IMR-90 (cell line): ENCODE data around the gene ICAM2. TPM values are rescaled to one million over a fixed set of nuclear protein-coding genes. Genes with fewer than 3 reads are reported as not detected.

ENCODE experiments used
- ATAC-seq: fragments of 200-7000 bp; cut with Tn5 transposase; 2 replicates; pipeline ENCODE4 v1.9.1; 2020; ENCODE audit warnings: low read depth, mild to moderate bottlenecking, moderate library complexity
- BruUV-seq: library from RNA; stranded (reverse); fragments of 400-500 nt; replicated peaks from 2 replicates; lab custom pipeline; 2021; lab: Mats Ljungman, UMichigan
- CTCF ChIA-PET: fragments of 300-600 bp; formaldehyde crosslinking; extraction: SDS; loops from one replicate; lab custom pipeline; 2021; ENCODE audit warnings: antibody characterized with exemption; lab: Yijun Ruan, JAX
- POLR2A ChIA-PET: fragments of 300-600 bp; sonication (Branson Sonifier 250); formaldehyde crosslinking; loops from one replicate; lab custom pipeline; 2022; ENCODE audit warnings: antibody characterized with exemption; ENCODE audit not compliant: unreplicated experiment; lab: Charles Lee
- DNase-seq: peaks from one replicate; pipeline ENCODE4 v3.0.0; 2013
- H2AFZ ChIP-seq: replicated peaks from 2 replicates; pipeline ENCODE3; 2013; ENCODE audit warnings: low read length, mild to moderate bottlenecking; ENCODE audit not compliant: poor library complexity
- H2AK5ac ChIP-seq: 2 replicates; pipeline ENCODE4 v1.6.1; 2013; ENCODE audit warnings: low read depth, low read length, inconsistent platforms
- H2AK9ac ChIP-seq: replicated peaks from 2 replicates; pipeline ENCODE3; 2013; ENCODE audit warnings: mild to moderate bottlenecking, low read depth, low read length, moderate library complexity; ENCODE audit not compliant: poor library complexity
- H2BK120ac ChIP-seq: 2 replicates; pipeline ENCODE4 v1.6.1; 2013; ENCODE audit warnings: low read depth, low read length, inconsistent platforms
- H2BK15ac ChIP-seq: 3 replicates; pipeline ENCODE4 v1.6.1; 2013; ENCODE audit warnings: low read depth, low read length, inconsistent platforms
- H2BK20ac ChIP-seq: 2 replicates; pipeline ENCODE4 v1.6.1; 2013; ENCODE audit warnings: low read depth, mild to moderate bottlenecking, inconsistent platforms, low read length, moderate library complexity
- H2BK5ac ChIP-seq: 2 replicates; pipeline ENCODE4 v1.6.1; 2013; ENCODE audit warnings: mild to moderate bottlenecking, low read depth, low read length, inconsistent platforms; ENCODE audit not compliant: poor library complexity, severe bottlenecking
- H3K14ac ChIP-seq: replicated peaks from 2 replicates; pipeline ENCODE4 v1.6.1; 2013; ENCODE audit warnings: low read depth, low read length, inconsistent platforms
- H3K18ac ChIP-seq: 2 replicates; pipeline ENCODE4 v1.6.1; 2013; ENCODE audit warnings: low read depth, low read length, control low read depth
- H3K23ac ChIP-seq: 2 replicates; pipeline ENCODE4 v1.6.1; 2013; ENCODE audit warnings: low read depth, low read length, inconsistent platforms
- H3K27ac ChIP-seq: 2 replicates; pipeline ENCODE4 v1.5.1; 2013; ENCODE audit warnings: mild to moderate bottlenecking, control low read depth, low read length; ENCODE audit not compliant: insufficient read depth
- H3K27me3 ChIP-seq: 2 replicates; pipeline ENCODE4 v1.6.1; 2013; ENCODE audit warnings: low read length; ENCODE audit not compliant: control insufficient read depth, insufficient read depth
- H3K36me3 ChIP-seq: 2 replicates; pipeline ENCODE4 v1.6.1; 2013; ENCODE audit warnings: low read length, mixed read lengths; ENCODE audit not compliant: control insufficient read depth, insufficient read depth
- H3K4ac ChIP-seq: 2 replicates; pipeline ENCODE4 v1.6.1; 2013; ENCODE audit warnings: low read depth, low read length, inconsistent platforms
- H3K4me1 ChIP-seq: 2 replicates; pipeline ENCODE4 v1.6.1; 2013; ENCODE audit warnings: low read length, mixed read lengths; ENCODE audit not compliant: control insufficient read depth, insufficient read depth
- H3K4me2 ChIP-seq: 2 replicates; pipeline ENCODE4 v1.6.1; 2013; ENCODE audit warnings: low read depth, mild to moderate bottlenecking, control low read depth, low read length, moderate library complexity
- H3K4me3 ChIP-seq: 2 replicates; pipeline ENCODE4 v1.5.1; 2013; ENCODE audit warnings: low read depth, mild to moderate bottlenecking, control low read depth, low read length, moderate library complexity; ENCODE audit not compliant: insufficient read depth
- H3K56ac ChIP-seq: 2 replicates; pipeline ENCODE4 v1.6.1; 2013; ENCODE audit warnings: low read length, inconsistent platforms; ENCODE audit not compliant: insufficient read depth; ENCODE audit errors: extremely low read depth
- H3K79me1 ChIP-seq, 2 experiments: 2 replicates each; pipeline ENCODE4 v1.6.1; 2013; ENCODE audit warnings: low read length in 2 of 2, inconsistent platforms in 1 of 2, low read depth in 1 of 2
- H3K9ac ChIP-seq: 2 replicates; pipeline ENCODE4 v1.6.1; 2013; ENCODE audit warnings: low read depth, low read length, control low read depth
- H3K9me1 ChIP-seq: 2 replicates; pipeline ENCODE4 v1.6.1; 2013; ENCODE audit warnings: low read length, inconsistent platforms; ENCODE audit not compliant: insufficient read depth
- H3K9me3 ChIP-seq: 2 replicates; pipeline ENCODE4 v1.6.1; 2013; ENCODE audit warnings: low read length; ENCODE audit not compliant: control insufficient read depth, insufficient read depth
- H4K20me1 ChIP-seq: 2 replicates; pipeline ENCODE4 v1.6.1; 2013; ENCODE audit warnings: low read length, inconsistent platforms; ENCODE audit not compliant: insufficient read depth
- H4K5ac ChIP-seq: 2 replicates; pipeline ENCODE4 v1.6.1; 2013; ENCODE audit warnings: mild to moderate bottlenecking, low read depth, low read length, control low read depth
- H4K8ac ChIP-seq, 2 experiments: 2 replicates each; pipeline ENCODE4 v1.6.1; 2013; ENCODE audit warnings: low read depth in 2 of 2, low read length in 2 of 2, control low read depth in 1 of 2, inconsistent platforms in 1 of 2
- H4K91ac ChIP-seq: 2 replicates; pipeline ENCODE4 v1.6.1; 2013; ENCODE audit warnings: low read depth, low read length, inconsistent platforms; ENCODE audit not compliant: insufficient read depth
- CEBPB ChIP-seq: IDR thresholded peaks from 2 replicates; pipeline ENCODE4 v1.6.1; 2012; ENCODE audit warnings: low read depth, low read length, improper control_type of control experiment
- MAZ ChIP-seq: IDR thresholded peaks from 2 replicates; pipeline ENCODE4 v1.6.1; 2012; ENCODE audit warnings: low read depth, mild to moderate bottlenecking, low read length, improper control_type of control experiment, moderate library complexity, borderline replicate concordance
- MXI1 ChIP-seq: IDR thresholded peaks from 2 replicates; pipeline ENCODE4 v1.6.1; 2012; ENCODE audit warnings: low read depth, mild to moderate bottlenecking, low read length, moderate library complexity, borderline replicate concordance
- NFE2L2 ChIP-seq: fragments of 150-350 bp; IDR thresholded peaks from 2 replicates; pipeline ENCODE4 v1.6.1; 2016; ENCODE audit warnings: low read depth, mild to moderate bottlenecking, low read length
- RCOR1 ChIP-seq: IDR thresholded peaks from 2 replicates; pipeline ENCODE4 v1.6.1; 2012; ENCODE audit warnings: mild to moderate bottlenecking, low read length, improper control_type of control experiment; ENCODE audit not compliant: insufficient replicate concordance
- WGBS, 2 experiments: methylation state at CpG; one replicate each; pipeline versions ENCODE4 v1.1.5 to v1.1.7; 2013; ENCODE audit warnings: missing lambda C conversion rate in 2 of 2; ENCODE audit not compliant: insufficient read length in 1 of 2; ENCODE audit errors: extremely low coverage in 2 of 2; 5-methylcytosine and 5-hydroxymethylcytosine counted together
- dilution Hi-C: fragments of 300-500 bp; cut with HindIII; formaldehyde crosslinking; loops from one replicate; pipeline ENCODE4 v1.14.3; 2018; ENCODE audit warnings: low sequenced_read_pairs; ENCODE audit not compliant: unreplicated experiment
- in situ Hi-C: fragments of 300-500 bp; cut with MboI; formaldehyde crosslinking; loops from 3 replicates; pipeline ENCODE4 v1.14.3; 2019; ENCODE audit warnings: low sequenced_read_pairs, inconsistent platforms, mixed read lengths
- intact Hi-C: fragments of 100-400 bp; cut with micrococcal nuclease; formaldehyde crosslinking; loops from 2 replicates; pipeline ENCODE4 v1.10.0; 2022
- polyA plus RNA-seq, 3 experiments: library from polyadenylated mRNA; depleted of rRNA; stranded (reverse); fragments of >200 nt; gene quantifications; 2 replicates each; pipeline ENCODE4 v1.2.3, GENCODE V29; 2012; ENCODE audit warnings: low replicate concordance in 1 of 3
- total RNA-seq: library from RNA; depleted of rRNA; stranded (reverse); fragments of >200 nt; gene quantifications from 2 replicates; pipeline ENCODE4 v1.2.3, GENCODE V29; 2012
- TF ChIP-seq, protein P1 (sequence below): fragments of 150-350 bp; IDR thresholded peaks from 2 replicates; pipeline ENCODE4 v1.6.1; 2016; ENCODE audit warnings: low read depth, mild to moderate bottlenecking, low read length, moderate library complexity, borderline replicate concordance

The ICAM2 gene
- total and polyA plus RNA-seq, 2 of the 4 experiments (the other 2 are of a cell fraction) = 0.12 TPM; not detected in 1

DNA sequence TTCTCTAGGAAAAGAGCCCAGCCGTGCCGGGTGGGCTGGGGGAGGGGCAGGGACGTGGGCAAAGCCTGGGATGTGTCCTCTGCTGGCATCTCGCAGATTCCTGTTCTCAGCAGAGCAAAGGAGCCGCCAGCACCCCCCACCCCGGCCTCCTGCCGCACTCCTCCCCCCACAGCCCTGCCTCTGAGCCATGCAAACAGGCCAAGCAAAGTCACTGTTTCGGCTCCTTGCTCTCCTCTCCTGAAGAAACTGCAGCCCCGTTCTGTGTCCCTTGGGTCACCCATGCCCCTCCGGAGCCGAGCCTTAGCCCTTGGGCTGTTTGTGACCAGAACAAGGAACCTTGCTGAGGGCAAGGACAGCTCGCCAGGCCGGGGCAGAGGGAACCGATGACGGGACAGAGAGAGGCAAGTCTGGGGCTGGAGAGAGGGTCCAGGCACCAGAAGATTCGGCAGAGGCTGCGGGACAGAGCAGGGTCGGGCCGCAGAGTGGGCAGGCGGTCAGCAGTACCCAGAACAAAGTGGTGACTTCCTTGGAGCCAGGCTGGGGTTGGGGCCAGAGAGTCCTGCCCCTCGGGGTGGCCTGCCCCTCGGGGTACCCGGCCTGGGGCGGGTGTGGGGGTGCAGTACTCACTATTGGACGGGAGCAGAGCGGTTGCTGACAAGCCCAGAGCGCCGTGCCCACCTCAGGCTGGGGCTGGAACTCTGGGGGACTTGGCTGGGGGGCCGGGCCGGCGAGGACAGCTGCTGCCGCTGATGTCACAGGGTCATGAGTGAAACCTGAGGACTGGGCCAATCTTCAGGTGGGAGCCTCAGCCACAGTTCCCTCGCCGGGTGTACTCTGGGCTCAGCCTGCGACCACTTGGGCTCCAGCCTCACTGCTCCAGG lies 31.5 kb downstream of the ICAM2 start (continued):
- TF ChIP-seq, protein P1, sequence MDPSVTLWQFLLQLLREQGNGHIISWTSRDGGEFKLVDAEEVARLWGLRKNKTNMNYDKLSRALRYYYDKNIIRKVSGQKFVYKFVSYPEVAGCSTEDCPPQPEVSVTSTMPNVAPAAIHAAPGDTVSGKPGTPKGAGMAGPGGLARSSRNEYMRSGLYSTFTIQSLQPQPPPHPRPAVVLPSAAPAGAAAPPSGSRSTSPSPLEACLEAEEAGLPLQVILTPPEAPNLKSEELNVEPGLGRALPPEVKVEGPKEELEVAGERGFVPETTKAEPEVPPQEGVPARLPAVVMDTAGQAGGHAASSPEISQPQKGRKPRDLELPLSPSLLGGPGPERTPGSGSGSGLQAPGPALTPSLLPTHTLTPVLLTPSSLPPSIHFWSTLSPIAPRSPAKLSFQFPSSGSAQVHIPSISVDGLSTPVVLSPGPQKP = no peak

DNA sequence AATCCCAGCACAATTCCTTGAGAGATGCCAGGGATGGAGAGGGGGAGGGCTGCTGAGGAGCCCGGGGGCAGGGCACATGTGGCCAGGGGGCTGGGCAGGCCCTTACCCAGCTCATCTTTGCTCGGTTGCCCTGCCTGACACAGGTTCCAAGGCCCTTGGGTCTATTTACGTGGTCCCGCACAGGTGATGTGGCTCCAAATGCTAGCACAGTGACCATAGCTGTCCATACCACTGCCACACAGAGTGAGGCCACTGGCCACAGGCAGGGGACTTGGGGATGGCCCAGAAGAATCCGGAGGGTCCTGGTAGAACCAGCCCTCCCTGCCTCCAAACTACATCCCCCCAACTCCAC lies 32.3 kb downstream of the ICAM2 start:
- H3K4me1 ChIP-seq = peaks cover 8% of the 10 kb centered on the region; the same call in 1 of the 2 replicates
- H3K14ac ChIP-seq = no peak overlapping the region
- dilution Hi-C loops = no loop called here
- H4K8ac ChIP-seq = no peak overlapping the region
- H2AK5ac ChIP-seq = no peak overlapping the region
- WGBS, 2 experiments = no CpG with 5 or more reads among the region's 5 CpGs
- POLR2A ChIA-PET = interaction anchor here (0.5 kb wide), 1 partner anchor 316 kb away, joined by 9 read pairs; no protein-coding TSS in a partner anchor
- H2BK20ac ChIP-seq = no peak overlapping the region
- TF ChIP-seq MXI1 = no peak
- no peak for TF ChIP-seq NFE2L2
- TF ChIP-seq CEBPB = no peak
- TF ChIP-seq RCOR1 = no peak
- TF ChIP-seq, protein P1 = no peak
- TF ChIP-seq MAZ = no peak
- no peak overlapping the region for H2BK5ac ChIP-seq
- H3K4me3 ChIP-seq = no peak overlapping the region
- no peak for DNase-seq
- H3K9me1 ChIP-seq = peaks cover 9% of the 10 kb centered on the region; the same call in 1 of the 2 replicates
- H3K79me1 ChIP-seq = no peaks in the 10 kb centered on the region
- H3K9me3 ChIP-seq = no peaks in the 10 kb centered on the region
- no peak overlapping the region for H3K4ac ChIP-seq
- ATAC-seq = no peak
- CTCF ChIA-PET = interaction anchor here (1.4 kb wide), 1 partner anchor 69 kb away, joined by 5 read pairs; no protein-coding TSS in a partner anchor
- H3K4me2 ChIP-seq = no peak overlapping the region
- H2BK15ac ChIP-seq = no peak overlapping the region
- H3K27ac ChIP-seq = no peak overlapping the region
- no peak overlapping the region for H2AFZ ChIP-seq
- intact Hi-C loops = no loop called here
- in situ Hi-C loops = no loop called here
- no peak overlapping the region for H4K5ac ChIP-seq
- no peaks in the 10 kb centered on the region for H3K36me3 ChIP-seq
- no peak overlapping the region for H2BK120ac ChIP-seq
- H3K27me3 ChIP-seq = peaks cover 30% of the 10 kb centered on the region
- H2AK9ac ChIP-seq = no peak overlapping the region
- no peaks in the 10 kb centered on the region for H4K20me1 ChIP-seq
- no peak overlapping the region for H3K18ac ChIP-seq
- no peak overlapping the region for H3K9ac ChIP-seq
- no peak overlapping the region for H3K23ac ChIP-seq
- H3K56ac ChIP-seq = no peak overlapping the region
- H4K91ac ChIP-seq = no peak overlapping the region
- no TSS peak for BruUV-seq
